SU-DHL-6 (cell line): Measurements from ENCODE around the gene NUFIP2.

Experiments used
- CTCF ChIP-seq: fragments of 200-600 bp; sonication (generic); IDR thresholded peaks from one replicate; pipeline ENCODE4 v1.5.1; 2017; ENCODE audit warnings: antibody characterized with exemption, mild to moderate bottlenecking, low read length, moderate library complexity; ENCODE audit not compliant: insufficient read depth, poor library complexity, severe bottlenecking
- EZH2phosphoT487 ChIP-seq: fragments of 200-600 bp; sonication (generic), shearing (Covaris generic); conservative IDR thresholded peaks from 2 replicates; pipeline ENCODE4 v1.6.1; 2018; ENCODE audit warnings: mild to moderate bottlenecking, antibody characterized with exemption, low read length, moderate library complexity, mixed read lengths

GRCh38 chr17:29252101-29252791 lies 41.7 kb downstream of the NUFIP2 start:
- TF ChIP-seq CTCF (peak; percentile 30), EZH2phosphoT487 (no peak)
